PC-9 (cell line): ENCODE measurements around the gene IFI27. TPM values are rescaled to one million over a fixed set of nuclear protein-coding genes. Genes with fewer than 3 reads are reported as not detected.

Source experiments
- BruUV-seq: library from RNA; stranded (reverse); fragments of 400-500 nt; replicated peaks from 2 replicates; lab custom pipeline; 2021; lab: Mats Ljungman, UMichigan
- CTCF ChIA-PET: fragments of 300-600 bp; sonication (Branson Sonifier 250); formaldehyde crosslinking; loops from one replicate; lab custom pipeline; 2022; ENCODE audit warnings: antibody characterized with exemption; lab: Charles Lee
- POLR2A ChIA-PET: fragments of 300-600 bp; sonication (Branson Sonifier 250); formaldehyde crosslinking; loops from one replicate; lab custom pipeline; 2022; ENCODE audit warnings: antibody characterized with exemption; ENCODE audit not compliant: unreplicated experiment; lab: Charles Lee
- DNase-seq, 2 experiments: peaks; one replicate each; pipeline versions ENCODE4 v3.0.0 to v3.0.0-alpha.2; 2015 to 2022; ENCODE audit warnings: mixed read lengths in 1 of 2
- H2AFZ ChIP-seq: fragments of 200-600 bp; sonication (generic); 2 replicates; pipeline ENCODE4 v1.8.1; 2017; ENCODE audit warnings: antibody characterized with exemption
- H3F3A ChIP-seq: fragments of 200-600 bp; sonication (generic); 2 replicates; pipeline ENCODE4 v1.8.1; 2017; ENCODE audit warnings: antibody characterized with exemption, mild to moderate bottlenecking, low read depth; ENCODE audit not compliant: insufficient read depth
- H3K27ac ChIP-seq: fragments of 200-600 bp; sonication (generic); 2 replicates; pipeline ENCODE4 v1.6.1; 2016; ENCODE audit warnings: mixed run types
- H3K27me3 ChIP-seq: fragments of 200-600 bp; sonication (generic); 2 replicates; pipeline ENCODE4 v1.6.1; 2016; ENCODE audit warnings: low read depth, mixed run types; ENCODE audit not compliant: insufficient read depth
- H3K36me3 ChIP-seq: fragments of 200-600 bp; sonication (generic); 2 replicates; pipeline ENCODE4 v1.6.1; 2016; ENCODE audit warnings: low read depth, mixed run types
- H3K4me1 ChIP-seq: fragments of 200-600 bp; sonication (generic); replicated peaks from 2 replicates; pipeline ENCODE4 v1.6.1; 2016; ENCODE audit warnings: mixed run types; ENCODE audit not compliant: insufficient read depth
- H3K4me2 ChIP-seq: fragments of 200-600 bp; sonication (generic); 2 replicates; pipeline ENCODE4 v1.6.1; 2017; ENCODE audit warnings: mixed run types
- H3K4me3 ChIP-seq: fragments of 200-600 bp; sonication (generic); 2 replicates; pipeline ENCODE4 v1.6.1; 2016; ENCODE audit warnings: mixed run types
- H3K79me2 ChIP-seq: fragments of 200-600 bp; sonication (generic); 2 replicates; pipeline ENCODE4 v1.6.1; 2017; ENCODE audit warnings: low read depth, mixed run types
- H3K9me2 ChIP-seq: fragments of 200-600 bp; sonication (generic); 2 replicates; pipeline ENCODE4 v1.8.1; 2017; ENCODE audit warnings: mild to moderate bottlenecking; ENCODE audit not compliant: insufficient read depth
- H3K9me3 ChIP-seq: fragments of 200-600 bp; sonication (generic); 2 replicates; pipeline ENCODE4 v1.8.1; 2016; ENCODE audit warnings: low read depth; ENCODE audit not compliant: insufficient read depth
- H4K20me1 ChIP-seq: fragments of 200-600 bp; sonication (generic); 2 replicates; pipeline ENCODE4 v1.8.1; 2017; ENCODE audit not compliant: insufficient read depth
- CTCF ChIP-seq: fragments of 200-600 bp; sonication (generic); conservative IDR thresholded peaks from 2 replicates; pipeline ENCODE4 v1.6.1; 2017; ENCODE audit warnings: mixed run types, antibody characterized with exemption, mild to moderate bottlenecking, moderate library complexity
- EZH2 ChIP-seq: fragments of 200-600 bp; sonication (generic); IDR thresholded peaks from 2 replicates; pipeline ENCODE4 v1.8.0; 2017; ENCODE audit warnings: antibody characterized with exemption, low read depth
- intact Hi-C: fragments of 100-400 bp; cut with micrococcal nuclease; formaldehyde crosslinking; loops from one replicate; pipeline ENCODE4 v1.10.0; 2022; ENCODE audit not compliant: unreplicated experiment
- total RNA-seq: library from RNA; stranded (reverse); gene quantifications from 2 replicates; pipeline ENCODE4 v1.2.3, GENCODE V29; 2021

Gene IFI27
- total RNA-seq, 1 experiment from 2014 or later = 1.1 TPM

GRCh38 chr14:94139006-94139405 is 28.5 kb downstream of the IFI27 start:
- no peak for DNase-seq
- H3K4me3 ChIP-seq = no peak overlapping the region
- no peaks in the 10 kb centered on the region for H3K27me3 ChIP-seq
- no TSS peak for BruUV-seq
- H3K9me2 ChIP-seq = no peaks in the 10 kb centered on the region
- no peaks in the 10 kb centered on the region for H4K20me1 ChIP-seq
- no peak overlapping the region for H3K4me2 ChIP-seq
- no peaks in the 10 kb centered on the region for H3K9me3 ChIP-seq
- no peaks in the 10 kb centered on the region for H3K79me2 ChIP-seq
- H2AFZ ChIP-seq = no peak overlapping the region
- intact Hi-C loops = loop anchor here (5.0 kb wide), 1 partner anchor 87 kb away; no protein-coding TSS in a partner anchor
- H3K36me3 ChIP-seq = no peaks in the 10 kb centered on the region
- TF ChIP-seq EZH2 (no peak), CTCF (no peak)
- no peaks in the 10 kb centered on the region for H3F3A ChIP-seq
- ChIA-PET CTCF (no interaction called here), POLR2A (no interaction called here)
- no peaks in the 10 kb centered on the region for H3K4me1 ChIP-seq
- H3K27ac ChIP-seq = no peak overlapping the region

- Histone ChIP-seq H3K27ac (no peak overlapping the region), H3K4me2 (no peak overlapping the region), H3K9me2 (no peaks in the 10 kb centered on the region), H3F3A (no peaks in the 10 kb centered on the region), H2AFZ (no peak overlapping the region), H3K27me3 (no peaks in the 10 kb centered on the region), H3K79me2 (no peaks in the 10 kb centered on the region), H3K4me3 (no peak overlapping the region), H3K36me3 (no peaks in the 10 kb centered on the region), H3K4me1 (no peaks in the 10 kb centered on the region), H3K9me3 (no peaks in the 10 kb centered on the region), H4K20me1 (no peaks in the 10 kb centered on the region)
- TF ChIP-seq EZH2 (no peak), CTCF (no peak)
- POLR2A ChIA-PET = no interaction called here
- intact Hi-C loops = loop anchor here (5.0 kb wide), 1 partner anchor 87 kb away; no protein-coding TSS in a partner anchor
- DNase-seq = no peak
- no TSS peak for BruUV-seq
- CTCF ChIA-PET = no interaction called here
These were observed 28.9 kb downstream of the IFI27 start for GRCh38 chr14:94139421-94139820.

- no peak for TF ChIP-seq EZH2
- no peak for TF ChIP-seq CTCF
- ChIA-PET CTCF (no interaction called here), POLR2A (no interaction called here)
- Histone ChIP-seq H3K4me2 (no peak overlapping the region), H3K9me2 (no peaks in the 10 kb centered on the region), H3K27ac (no peak overlapping the region), H3K9me3 (no peaks in the 10 kb centered on the region), H3K4me1 (no peaks in the 10 kb centered on the region), H3K79me2 (no peaks in the 10 kb centered on the region), H3K4me3 (no peak overlapping the region), H3K27me3 (no peaks in the 10 kb centered on the region), H2AFZ (no peak overlapping the region), H3F3A (no peaks in the 10 kb centered on the region), H3K36me3 (no peaks in the 10 kb centered on the region), H4K20me1 (no peaks in the 10 kb centered on the region)
- no TSS peak for BruUV-seq
- DNase-seq = no peak
- intact Hi-C loops = no loop called here
These were observed 31.7 kb downstream of the IFI27 start for GRCh38 chr14:94142247-94142646.
